Activated naive CD8-positive, alpha-beta T cell treated with anti-CD3 and anti-CD28 coated beads, Interleukin-2, amount 10 ng/mL, durations not matched to agents 7 days and 5 days (primary cell): ENCODE data around the gene DDX55. TPM values are rescaled to one million over a fixed set of nuclear protein-coding genes. Genes with fewer than 3 reads are reported as not detected.

Source experiments
- ATAC-seq: fragments of 150-1000 bp; cut with Tn5 transposase; one replicate; pipeline ENCODE4 v1.10.0; 2021; ENCODE audit warnings: low read depth, moderate library complexity
- POLR2A ChIA-PET: fragments of 350-600 bp; sonication (Branson Sonifier 250); formaldehyde crosslinking; loops from one replicate; lab custom pipeline; 2021; ENCODE audit warnings: antibody characterized with exemption; lab: Charles Lee
- DNase-seq: peaks from one replicate; pipeline ENCODE4 v3.0.0; 2021
- H3K27ac Mint-ChIP-seq: one replicate; pipeline ENCODE4 v1.8.0; 2022; ENCODE audit warnings: mild to moderate bottlenecking, mixed read lengths
- H3K27me3 Mint-ChIP-seq: one replicate; pipeline ENCODE4 v1.8.0; 2022; ENCODE audit warnings: mild to moderate bottlenecking, moderate library complexity, mixed read lengths
- H3K36me3 Mint-ChIP-seq: one replicate; pipeline ENCODE4 v1.8.0; 2021; ENCODE audit warnings: mild to moderate bottlenecking, mixed read lengths
- H3K4me1 Mint-ChIP-seq: one replicate; pipeline ENCODE4 v1.8.0; 2021; ENCODE audit warnings: mixed read lengths
- H3K4me3 Mint-ChIP-seq: one replicate; pipeline ENCODE4 v1.8.0; 2022; ENCODE audit warnings: mild to moderate bottlenecking, moderate library complexity, mixed read lengths
- H3K9me3 Mint-ChIP-seq: one replicate; pipeline ENCODE4 v1.8.0; 2021; ENCODE audit warnings: mixed read lengths
- total RNA-seq, 2 experiments: library from RNA; stranded (reverse); gene quantifications; one replicate each; pipeline ENCODE4 v1.2.3, GENCODE V29; 2021

DDX55 gene
- total RNA-seq, 2 experiments from 2014 or later, result 34.5 to 39.3 TPM

- POLR2A ChIA-PET, result no interaction called here
- H3K4me3 Mint-ChIP-seq, result no peak overlapping the region
- H3K27me3 Mint-ChIP-seq, result no peaks in the 10 kb centered on the region
- no peaks in the 10 kb centered on the region for H3K9me3 Mint-ChIP-seq
- ATAC-seq, result no peak
- H3K4me1 Mint-ChIP-seq, result no peaks in the 10 kb centered on the region
- no peak overlapping the region for H3K27ac Mint-ChIP-seq
- no peak for DNase-seq
- H3K36me3 Mint-ChIP-seq, result peaks cover 14% of the 10 kb centered on the region
Measured at GRCh38 chr12:123667771-123668170, 65.9 kb downstream of the DDX55 start.

Other genes with a start within 250 kb of the DDX55 start
- gene SBNO1, start 237.3 kb upstream of the DDX55 start, total RNA-seq, result 10 to 100 TPM; 40.7 to 41.1 TPM
- gene KMT5A, start 218.0 kb upstream of the DDX55 start, total RNA-seq, result 10 to 100 TPM; 64.5 to 69.4 TPM
- gene RILPL2, start 165.4 kb upstream of the DDX55 start, total RNA-seq, result 1 to 10 TPM; 5.3 to 5.5 TPM
- 10 to 100 TPM; 32.3 to 33.9 TPM for gene SNRNP35, start 144.0 kb upstream of the DDX55 start, total RNA-seq
- 1 to 10 TPM; 2.2 to 2.9 TPM for gene RILPL1, start 68.4 kb upstream of the DDX55 start, total RNA-seq
- 100 to 1,000 TPM; 109 to 127 TPM for gene TMED2, start 17.5 kb upstream of the DDX55 start, total RNA-seq
- 10 to 100 TPM; 56.8 to 62.8 TPM for gene EIF2B1, start 31.6 kb downstream of the DDX55 start, total RNA-seq
- 10 to 100 TPM; 35.8 to 36.7 TPM for gene GTF2H3, start 31.7 kb downstream of the DDX55 start, total RNA-seq
- 1 to 10 TPM; 3.8 to 4.1 TPM for gene TCTN2, start 69.0 kb downstream of the DDX55 start, total RNA-seq
- gene ATP6V0A2, start 110.3 kb downstream of the DDX55 start, total RNA-seq, result 10 to 100 TPM; 52.1 to 54.4 TPM
- gene DNAH10, start 160.2 kb downstream of the DDX55 start, total RNA-seq, result under 1 TPM; 0.28 to 0.34 TPM